IMR-90 (cell line): ENCODE measurements around the gene CTAGE8.
"Not testable (repeated sequence)": the region's sequence is repeated elsewhere in the genome, so short reads cannot be mapped to it uniquely, and the experiment has no call there.

Experiments
- CHD1 ChIP-seq: IDR thresholded peaks from 2 replicates; pipeline ENCODE4 v1.6.1; 2012; ENCODE audit warnings: low read depth, low read length, improper control_type of control experiment
- FOS ChIP-seq: fragments of 150-350 bp; IDR thresholded peaks from 2 replicates; pipeline ENCODE4 v1.6.1; 2016; ENCODE audit warnings: low read depth, low read length
- MAZ ChIP-seq: IDR thresholded peaks from 2 replicates; pipeline ENCODE4 v1.6.1; 2012; ENCODE audit warnings: low read depth, mild to moderate bottlenecking, low read length, improper control_type of control experiment, moderate library complexity, borderline replicate concordance
- MXI1 ChIP-seq: IDR thresholded peaks from 2 replicates; pipeline ENCODE4 v1.6.1; 2012; ENCODE audit warnings: low read depth, mild to moderate bottlenecking, low read length, moderate library complexity, borderline replicate concordance
- NFE2L2 ChIP-seq: fragments of 150-350 bp; IDR thresholded peaks from 2 replicates; pipeline ENCODE4 v1.6.1; 2016; ENCODE audit warnings: low read depth, mild to moderate bottlenecking, low read length
- POLR2A ChIP-seq: IDR thresholded peaks from 2 replicates; pipeline ENCODE4 v1.6.1; 2012; ENCODE audit warnings: mild to moderate bottlenecking, low read depth, low read length
- RAD21 ChIP-seq: IDR thresholded peaks from 2 replicates; pipeline ENCODE4 v1.6.1; 2012; ENCODE audit warnings: low read length, improper control_type of control experiment
- RCOR1 ChIP-seq: IDR thresholded peaks from 2 replicates; pipeline ENCODE4 v1.6.1; 2012; ENCODE audit warnings: mild to moderate bottlenecking, low read length, improper control_type of control experiment; ENCODE audit not compliant: insufficient replicate concordance
- SMC3 ChIP-seq: fragments of 150-350 bp; IDR thresholded peaks from 2 replicates; pipeline ENCODE4 v1.6.1; 2016; ENCODE audit warnings: low read depth, mild to moderate bottlenecking, antibody characterized with exemption, low read length, moderate library complexity
- TF ChIP-seq, protein P1 (sequence below): conservative IDR thresholded peaks from 2 replicates; pipeline ENCODE4 v1.5.1; 2012; ENCODE audit warnings: mild to moderate bottlenecking, low read depth, low read length, improper control_type of control experiment

DNA sequence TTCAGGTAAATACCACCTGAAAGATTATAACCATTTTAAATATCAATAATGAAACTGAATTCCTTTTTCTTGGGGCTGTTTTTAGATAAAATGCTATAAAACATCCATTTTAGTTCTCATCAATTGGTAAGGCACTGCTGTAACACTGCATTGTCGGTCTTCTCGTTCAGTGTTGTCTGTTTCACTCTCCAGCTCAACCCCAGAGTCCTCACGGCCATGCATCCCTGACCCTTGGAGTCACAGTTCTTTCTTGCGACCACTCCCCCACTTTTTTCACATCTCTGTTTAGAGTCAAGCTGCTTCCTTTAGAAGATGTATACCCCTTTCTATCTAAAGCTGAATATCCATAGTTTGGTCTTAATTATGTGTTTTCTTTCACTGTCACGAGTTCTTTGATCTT lies 22.1 kb downstream of the CTAGE8 start:
- TF ChIP-seq, protein P1, sequence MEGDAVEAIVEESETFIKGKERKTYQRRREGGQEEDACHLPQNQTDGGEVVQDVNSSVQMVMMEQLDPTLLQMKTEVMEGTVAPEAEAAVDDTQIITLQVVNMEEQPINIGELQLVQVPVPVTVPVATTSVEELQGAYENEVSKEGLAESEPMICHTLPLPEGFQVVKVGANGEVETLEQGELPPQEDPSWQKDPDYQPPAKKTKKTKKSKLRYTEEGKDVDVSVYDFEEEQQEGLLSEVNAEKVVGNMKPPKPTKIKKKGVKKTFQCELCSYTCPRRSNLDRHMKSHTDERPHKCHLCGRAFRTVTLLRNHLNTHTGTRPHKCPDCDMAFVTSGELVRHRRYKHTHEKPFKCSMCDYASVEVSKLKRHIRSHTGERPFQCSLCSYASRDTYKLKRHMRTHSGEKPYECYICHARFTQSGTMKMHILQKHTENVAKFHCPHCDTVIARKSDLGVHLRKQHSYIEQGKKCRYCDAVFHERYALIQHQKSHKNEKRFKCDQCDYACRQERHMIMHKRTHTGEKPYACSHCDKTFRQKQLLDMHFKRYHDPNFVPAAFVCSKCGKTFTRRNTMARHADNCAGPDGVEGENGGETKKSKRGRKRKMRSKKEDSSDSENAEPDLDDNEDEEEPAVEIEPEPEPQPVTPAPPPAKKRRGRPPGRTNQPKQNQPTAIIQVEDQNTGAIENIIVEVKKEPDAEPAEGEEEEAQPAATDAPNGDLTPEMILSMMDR: not testable (repeated sequence)
- TF ChIP-seq POLR2A, MAZ, FOS, NFE2L2, CHD1, RAD21, SMC3, MXI1, RCOR1: not testable (repeated sequence)
